Measurements from ENCODE around the gene RSKR. TPM values are rescaled to one million over a fixed set of nuclear protein-coding genes. Genes with fewer than 3 reads are reported as not detected.
A peak's percentile ranks its signal among the peaks of the same experiment; 100 is the strongest.

Gene RSKR
- total and polyA plus RNA-seq, 9 of the 15 experiments (the other 6 are each of a cell fraction or from before 2014, with no cell fraction given), result 1.4 to 42.3 (median 16.2) TPM

- TF ChIP-seq POU5F1 (IDR thresholded peaks at IDR 0.05; ENCODE audit: borderline replicate concordance, low read depth, low read length, partially characterized antibody), result no peak
- TF ChIP-seq CHCHD3 (CRISPR knock-in tag; IDR thresholded peaks at IDR 0.05), result no peak
- no peak for TF ChIP-seq CBFA2T3 (IDR thresholded peaks at IDR 0.05)
Observed at GRCh38 chr17:28613931-28614381, at the start of gene RSKR (continued).

GRCh38 chr17:28663723-28664122 lies 49.7 kb upstream of the RSKR start:
- no peaks in the 10 kb centered on the region for H3K9me3 ChIP-seq (replicated peaks; ENCODE audit: control insufficient read depth, insufficient read depth, low read depth, low read length)
- in situ Hi-C loops (cut with MboI), result no loop called here
- H3K4me1 ChIP-seq (replicated peaks in 1 of 2; ENCODE audit: control insufficient read depth in 2 of 2, insufficient read depth in 2 of 2, low read length in 2 of 2), result peaks cover 6 to 10% of the 10 kb centered on the region in 2 experiments; a peak in 3 of 5 replicates
- H3K36me3 ChIP-seq (ENCODE audit: control insufficient read depth, insufficient read depth, low read length), result peaks cover 63% of the 10 kb centered on the region
- no TSS peak for BruUV-seq (replicated peaks)
- 0 out of 2 replicates have a peak overlapping the region, but pooled peaks have one; percentile 61 for H3K4me3 ChIP-seq
- H3K27ac ChIP-seq (ENCODE audit: extremely low read depth, low read depth, low read length), result 0 out of 3 replicates have a peak overlapping the region, but pooled peaks have one; percentile 98
- H3K4me2 ChIP-seq (ENCODE audit: insufficient read depth, low read length), result peak overlapping the region; percentile 97
- H3K9ac ChIP-seq (ENCODE audit: insufficient read depth in 1 of 2, low read depth in 2 of 2, low read length in 2 of 2), result peak overlapping the region in 1 of 2 experiments; percentile 96; a peak in 1 of 4 replicates
- no peak for FAIRE-seq
- H2AFZ ChIP-seq (ENCODE audit: low read depth, low read length), result no peak overlapping the region
- CTCF ChIA-PET (ENCODE audit: low intra/inter-chr PET ratio), result no interaction called here
- H3K27me3 ChIP-seq (ENCODE audit: control insufficient read depth in 2 of 2, insufficient read depth in 2 of 2, low read length in 2 of 2), result no peaks in the 10 kb centered on the region
- POLR2A ChIA-PET, result interaction anchor here (1.4 to 3.9 kb wide), 5 partner anchors 10 to 63 kb away, joined by 5 to 54 read pairs (median 8); partner anchors contain the start of gene BLTP2
- H3K9me1 ChIP-seq (ENCODE audit: control insufficient read depth, insufficient read depth, low read length), result peaks cover 4% of the 10 kb centered on the region
- peaks cover 12% of the 10 kb centered on the region; the same call in 1 of the 2 replicates for H4K20me1 ChIP-seq (replicated peaks; ENCODE audit: control insufficient read depth, insufficient read depth, low read length)
- DNase-seq (ENCODE audit: extremely low read depth in 1 of 4, low spot score in 3 of 4), result no peak
- intact Hi-C loops (cut with micrococcal nuclease), result no loop called here
- no peak for ATAC-seq
- H3K79me2 ChIP-seq (ENCODE audit: control insufficient read depth, insufficient read depth, low read length), result peaks cover 87% of the 10 kb centered on the region
- TF ChIP-seq ZNF407 (IDR thresholded peaks at IDR 0.05; ENCODE audit: low read depth), result no peak
- TF ChIP-seq JUND (IDR thresholded peaks at IDR 0.05; ENCODE audit: borderline replicate concordance, low read depth, low read length), result no peak
- TF ChIP-seq JUND (tag; IDR thresholded peaks at IDR 0.05; ENCODE audit: borderline replicate concordance, low read depth, low read length), result no peak
- no peak for TF ChIP-seq YY1 (IDR thresholded peaks at IDR 0.05; ENCODE audit: borderline replicate concordance in 1 of 3, control insufficient read depth in 1 of 3, extremely low read depth in 1 of 3, insufficient read depth in 3 of 3, insufficient read length in 1 of 3, insufficient replicate concordance in 2 of 3, low read depth in 1 of 3, low read length in 2 of 3)
- no peak for TF ChIP-seq NR2F6 (CRISPR knock-in tag; IDR thresholded peaks at IDR 0.05)
- TF ChIP-seq SAP30 (IDR thresholded peaks at IDR 0.05; ENCODE audit: borderline replicate concordance, insufficient read depth, low read depth, low read length, poor library complexity, severe bottlenecking), result no peak
- TF ChIP-seq MAFG (tag; conservative IDR thresholded peaks at IDR 0.05), result no peak
- no peak for TF ChIP-seq BCL6 (CRISPR knock-in tag; IDR thresholded peaks at IDR 0.05)
- TF ChIP-seq ZNF121 (CRISPR knock-in tag; conservative IDR thresholded peaks at IDR 0.05), result 0 out of 2 replicates have a peak, but pooled peaks have one; percentile 47

All from K562 (cell line).